PFSK-1 (cell line): Measurements from ENCODE around the gene SPG7.

ENCODE experiments used
- FOXP2 ChIP-seq: optimal IDR thresholded peaks from 2 replicates; pipeline ENCODE3; 2011; ENCODE audit warnings: borderline replicate concordance, control low read depth, inconsistent platforms; ENCODE audit not compliant: insufficient read depth; ENCODE audit errors: extremely low read length, extremely low read depth
- POLR2AphosphoS5 ChIP-seq: IDR thresholded peaks from 2 replicates; pipeline ENCODE4 v1.6.1; 2012; ENCODE audit warnings: low read depth, mild to moderate bottlenecking, control low read depth, low read length, moderate library complexity
- REST ChIP-seq, 2 experiments: IDR thresholded peaks; 2 replicates each; pipeline versions ENCODE4 v1.6.1 to v1.8.0; 2011 to 2012; ENCODE audit warnings: low read depth in 2 of 2, low read length in 2 of 2, control low read depth in 1 of 2, inconsistent platforms in 1 of 2, mild to moderate bottlenecking in 1 of 2, moderate library complexity in 1 of 2; ENCODE audit not compliant: insufficient read depth in 1 of 2
- SIN3A ChIP-seq: IDR thresholded peaks from 2 replicates; pipeline ENCODE4 v1.6.1; 2012; ENCODE audit warnings: mild to moderate bottlenecking, low read length, moderate library complexity, borderline replicate concordance; ENCODE audit not compliant: insufficient read depth
- TAF1 ChIP-seq: IDR thresholded peaks from 2 replicates; pipeline ENCODE4 v1.6.1; 2012; ENCODE audit warnings: low read length, control low read depth, borderline replicate concordance; ENCODE audit not compliant: insufficient read depth

SPG7 gene

GRCh38 chr16:89475144-89475543 lies 33.1 kb upstream of the SPG7 start:
- TF ChIP-seq TAF1 (no peak), SIN3A (no peak), FOXP2 (no peak), REST (IDR thresholded peaks at IDR 0.05; ENCODE audit: insufficient read depth in 1 of 2, low read depth in 2 of 2, low read length in 2 of 2) (no peak), POLR2AphosphoS5 (no peak)

- no peak for TF ChIP-seq REST (IDR thresholded peaks at IDR 0.05; ENCODE audit: insufficient read depth in 1 of 2, low read depth in 2 of 2, low read length in 2 of 2)
- no peak for TF ChIP-seq SIN3A
- no peak for TF ChIP-seq TAF1
- TF ChIP-seq FOXP2, result no peak
- TF ChIP-seq POLR2AphosphoS5, result no peak
Measured at GRCh38 chr16:89476379-89476778, 31.8 kb upstream of the SPG7 start.

GRCh38 chr16:89476811-89477261 lies 31.4 kb upstream of the SPG7 start:
- TF ChIP-seq TAF1 (no peak), SIN3A (no peak), POLR2AphosphoS5 (no peak), REST (IDR thresholded peaks at IDR 0.05; ENCODE audit: insufficient read depth in 1 of 2, low read depth in 2 of 2, low read length in 2 of 2) (no peak)

GRCh38 chr16:89478576-89479221 lies 29.5 kb upstream of the SPG7 start:
- TF ChIP-seq TAF1 (no peak), POLR2AphosphoS5 (no peak), SIN3A (no peak), FOXP2 (no peak), REST (IDR thresholded peaks at IDR 0.05; ENCODE audit: insufficient read depth in 1 of 2, low read depth in 2 of 2, low read length in 2 of 2) (no peak)

GRCh38 chr16:89481356-89481955 lies 26.7 kb upstream of the SPG7 start:
- TF ChIP-seq POLR2AphosphoS5 (no peak), FOXP2 (no peak), REST (IDR thresholded peaks at IDR 0.05; ENCODE audit: insufficient read depth in 1 of 2, low read depth in 2 of 2, low read length in 2 of 2) (no peak), TAF1 (no peak), SIN3A (no peak)
